ENCODE measurements around the gene ARNT2. TPM values are rescaled to one million over a fixed set of nuclear protein-coding genes. Genes with fewer than 3 reads are reported as not detected.
A peak's percentile ranks its signal among the peaks of the same experiment; 100 is the strongest.

Gene ARNT2
- total RNA-seq, 5 donors from 2014 or later (not counting 1 experiment from before 2014, with no cell fraction given) = 0.18 TPM; not detected in 4

- ChIA-PET POLR2A (no interaction called here), CTCF (no interaction called here)
- ATAC-seq (replicated peaks in 1 of 4) (no peak), DNase-seq (no peak)
- Histone ChIP-seq H3K27me3 (replicated peaks in 1 of 2; ENCODE audit: control insufficient read depth in 2 of 2, extremely low read depth in 1 of 2, insufficient read depth in 2 of 2, low read length in 1 of 2) (peaks cover 1 to 27% of the 10 kb centered on the region in 2 experiments), H3K4me3 (ENCODE audit: control insufficient read depth in 1 of 2, extremely low read depth in 1 of 2, low read length in 1 of 2) (no peak overlapping the region), H3K27ac (ENCODE audit: low read length) (no peak overlapping the region), H3K36me3 (ENCODE audit: control insufficient read depth in 2 of 2, extremely low read depth in 1 of 2, insufficient read depth in 1 of 2, low read length in 1 of 2) (no peaks in the 10 kb centered on the region), H3K4me1 (ENCODE audit: control insufficient read depth in 1 of 2, extremely low read depth in 1 of 2, insufficient read depth in 2 of 2, low read length in 2 of 2) (no peaks in the 10 kb centered on the region), H3K9me3 (no peaks in the 10 kb centered on the region)
- H3K4me3 Mint-ChIP-seq = no peak overlapping the region
- H3K36me3 Mint-ChIP-seq = no peaks in the 10 kb centered on the region
- H3K9me3 Mint-ChIP-seq = no peaks in the 10 kb centered on the region
- WGBS (ENCODE audit: insufficient coverage) = no CpG with 5 or more reads among the region's 4 CpGs
- H3K27me3 Mint-ChIP-seq = peaks cover 22 to 23% of the 10 kb centered on the region in 2 donors
- H3K27ac Mint-ChIP-seq = no peak overlapping the region
- H3K4me1 Mint-ChIP-seq = no peaks in the 10 kb centered on the region
Measured at GRCh38 chr15:80416702-80417101, 12.5 kb downstream of the ARNT2 start.

- Mint-ChIP-seq H3K4me1 (no peaks in the 10 kb centered on the region), H3K27ac (no peak overlapping the region), H3K4me3 (no peak overlapping the region), H3K9me3 (no peaks in the 10 kb centered on the region), H3K27me3 (peaks cover 16 to 19% of the 10 kb centered on the region in 2 donors), H3K36me3 (no peaks in the 10 kb centered on the region)
- WGBS (ENCODE audit: insufficient coverage) = 44% methylated on average over 5 of the region's 10 CpGs
- DNase-seq (peak in 1 of 35 experiments; percentile 3), ATAC-seq (replicated peaks in 1 of 4) (no peak)
- POLR2A ChIA-PET = no interaction called here
- H3K4me3 ChIP-seq (ENCODE audit: control insufficient read depth in 1 of 2, extremely low read depth in 1 of 2, low read length in 1 of 2) = no peak overlapping the region
- CTCF ChIA-PET = no interaction called here
- H3K9me3 ChIP-seq = no peaks in the 10 kb centered on the region
- no peaks in the 10 kb centered on the region for H3K4me1 ChIP-seq (ENCODE audit: control insufficient read depth in 1 of 2, extremely low read depth in 1 of 2, insufficient read depth in 2 of 2, low read length in 2 of 2)
- peaks cover 0 to 19% of the 10 kb centered on the region in 2 experiments for H3K27me3 ChIP-seq (replicated peaks in 1 of 2; ENCODE audit: control insufficient read depth in 2 of 2, extremely low read depth in 1 of 2, insufficient read depth in 2 of 2, low read length in 1 of 2)
- no peak overlapping the region for H3K27ac ChIP-seq (ENCODE audit: low read length)
- H3K36me3 ChIP-seq (ENCODE audit: control insufficient read depth in 2 of 2, extremely low read depth in 1 of 2, insufficient read depth in 1 of 2, low read length in 1 of 2) = no peaks in the 10 kb centered on the region
Measured at GRCh38 chr15:80418892-80419537, 14.8 kb downstream of the ARNT2 start.

DNA sequence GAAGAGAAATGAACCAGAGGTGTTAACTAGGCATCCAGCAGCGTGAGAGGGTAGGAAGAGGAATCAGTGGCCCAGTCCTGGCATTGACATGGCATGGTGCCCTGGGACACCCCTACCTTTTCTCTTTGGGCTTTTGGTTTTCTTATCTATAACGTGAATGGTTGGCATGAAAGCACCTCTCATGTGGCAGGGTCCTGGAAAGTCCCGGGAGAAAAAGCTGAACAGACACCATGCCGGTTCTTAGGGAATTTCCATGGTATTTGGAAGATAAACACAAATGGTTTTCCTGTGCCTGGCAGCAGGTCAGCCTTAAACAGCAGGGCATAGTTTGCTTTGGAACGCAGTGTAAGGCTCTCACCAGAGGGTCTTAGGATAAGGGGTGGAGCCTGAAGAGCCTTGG lies 15.4 kb downstream of the ARNT2 start:
- Mint-ChIP-seq H3K4me3 (no peak overlapping the region), H3K9me3 (no peaks in the 10 kb centered on the region), H3K27me3 (peaks cover 16 to 19% of the 10 kb centered on the region in 2 donors), H3K36me3 (no peaks in the 10 kb centered on the region), H3K4me1 (no peaks in the 10 kb centered on the region), H3K27ac (no peak overlapping the region)
- ChIA-PET CTCF (no interaction called here), POLR2A (no interaction called here)
- no peak for DNase-seq
- no peaks in the 10 kb centered on the region for H3K36me3 ChIP-seq (ENCODE audit: control insufficient read depth in 2 of 2, extremely low read depth in 1 of 2, insufficient read depth in 1 of 2, low read length in 1 of 2)
- H3K27me3 ChIP-seq (replicated peaks in 1 of 2; ENCODE audit: control insufficient read depth in 2 of 2, extremely low read depth in 1 of 2, insufficient read depth in 2 of 2, low read length in 1 of 2) = peaks cover 0 to 19% of the 10 kb centered on the region in 2 experiments
- no peaks in the 10 kb centered on the region for H3K9me3 ChIP-seq
- WGBS (ENCODE audit: insufficient coverage) = 84% methylated on average over 3 of the region's 5 CpGs
- no peak overlapping the region for H3K4me3 ChIP-seq (ENCODE audit: control insufficient read depth in 1 of 2, extremely low read depth in 1 of 2, low read length in 1 of 2)
- H3K27ac ChIP-seq (ENCODE audit: low read length) = no peak overlapping the region
- H3K4me1 ChIP-seq (ENCODE audit: control insufficient read depth in 1 of 2, extremely low read depth in 1 of 2, insufficient read depth in 2 of 2, low read length in 2 of 2) = no peaks in the 10 kb centered on the region
- no peak for ATAC-seq (replicated peaks in 1 of 4)

GRCh38 chr15:80420658-80421057 lies 16.5 kb downstream of the ARNT2 start:
- Histone ChIP-seq H3K27me3 (replicated peaks in 1 of 2; ENCODE audit: control insufficient read depth in 2 of 2, extremely low read depth in 1 of 2, insufficient read depth in 2 of 2, low read length in 1 of 2) (peaks cover 0 to 19% of the 10 kb centered on the region in 2 experiments), H3K27ac (ENCODE audit: low read length) (no peak overlapping the region), H3K9me3 (no peaks in the 10 kb centered on the region), H3K36me3 (ENCODE audit: control insufficient read depth in 2 of 2, extremely low read depth in 1 of 2, insufficient read depth in 1 of 2, low read length in 1 of 2) (no peaks in the 10 kb centered on the region), H3K4me3 (ENCODE audit: control insufficient read depth in 1 of 2, extremely low read depth in 1 of 2, low read length in 1 of 2) (no peak overlapping the region), H3K4me1 (ENCODE audit: control insufficient read depth in 1 of 2, extremely low read depth in 1 of 2, insufficient read depth in 2 of 2, low read length in 2 of 2) (no peaks in the 10 kb centered on the region)
- Mint-ChIP-seq H3K9me3 (no peaks in the 10 kb centered on the region), H3K27ac (no peak overlapping the region), H3K4me1 (no peaks in the 10 kb centered on the region), H3K4me3 (no peak overlapping the region), H3K36me3 (no peaks in the 10 kb centered on the region), H3K27me3 (peaks cover 13 to 21% of the 10 kb centered on the region in 2 donors)
- ChIA-PET POLR2A (no interaction called here), CTCF (interaction anchor here in 1 of 2 donors (0.6 kb wide), 1 partner anchor 385 kb away, joined by 3 read pairs; no protein-coding TSS in a partner anchor)
- DNase-seq = no peak
- no peak for ATAC-seq (replicated peaks in 1 of 4)
- no CpG with 5 or more reads among the region's 2 CpGs for WGBS (ENCODE audit: insufficient coverage)

DNA sequence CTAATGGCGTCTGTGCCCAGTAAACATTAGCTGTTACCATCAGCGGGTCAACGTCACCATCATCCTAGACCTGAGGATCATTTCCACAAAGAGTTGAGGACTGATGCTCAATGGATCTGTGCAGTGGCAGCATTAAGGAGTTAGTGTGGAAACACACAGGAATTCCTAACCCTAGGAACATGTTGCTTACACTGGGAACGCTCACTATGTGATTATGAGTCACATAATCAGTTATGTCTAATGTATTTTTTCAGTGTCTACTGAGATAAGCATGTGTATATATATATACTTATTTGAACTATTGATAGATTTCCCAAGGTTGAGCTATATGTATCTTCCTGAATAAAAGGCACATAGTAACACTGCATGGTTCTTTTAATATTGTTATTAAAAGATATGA lies 19.0 kb downstream of the ARNT2 start:
- Histone ChIP-seq H3K4me3 (ENCODE audit: control insufficient read depth in 1 of 2, extremely low read depth in 1 of 2, low read length in 1 of 2) (no peak overlapping the region), H3K27ac (ENCODE audit: low read length) (no peak overlapping the region), H3K4me1 (ENCODE audit: control insufficient read depth in 1 of 2, extremely low read depth in 1 of 2, insufficient read depth in 2 of 2, low read length in 2 of 2) (no peaks in the 10 kb centered on the region), H3K36me3 (ENCODE audit: control insufficient read depth in 2 of 2, extremely low read depth in 1 of 2, insufficient read depth in 1 of 2, low read length in 1 of 2) (no peaks in the 10 kb centered on the region), H3K9me3 (no peaks in the 10 kb centered on the region), H3K27me3 (replicated peaks in 1 of 2; ENCODE audit: control insufficient read depth in 2 of 2, extremely low read depth in 1 of 2, insufficient read depth in 2 of 2, low read length in 1 of 2) (peaks cover 0 to 13% of the 10 kb centered on the region in 2 experiments)
- Mint-ChIP-seq H3K4me1 (no peaks in the 10 kb centered on the region), H3K36me3 (no peaks in the 10 kb centered on the region), H3K9me3 (no peaks in the 10 kb centered on the region), H3K27ac (no peak overlapping the region), H3K4me3 (no peak overlapping the region), H3K27me3 (peaks cover 9 to 16% of the 10 kb centered on the region in 2 donors)
- ATAC-seq (replicated peaks in 1 of 4) (no peak), DNase-seq (no peak)
- 80% methylated on average over 1 of the region's 4 CpGs for WGBS (ENCODE audit: insufficient coverage)
- ChIA-PET POLR2A (no interaction called here), CTCF (no interaction called here)

- POLR2A ChIA-PET = no interaction called here
- Histone ChIP-seq H3K4me3 (ENCODE audit: control insufficient read depth in 1 of 2, extremely low read depth in 1 of 2, low read length in 1 of 2) (no peak overlapping the region), H3K4me1 (ENCODE audit: control insufficient read depth in 1 of 2, extremely low read depth in 1 of 2, insufficient read depth in 2 of 2, low read length in 2 of 2) (no peaks in the 10 kb centered on the region), H3K9me3 (no peaks in the 10 kb centered on the region), H3K27ac (ENCODE audit: low read length) (no peak overlapping the region), H3K27me3 (replicated peaks in 1 of 2; ENCODE audit: control insufficient read depth in 2 of 2, extremely low read depth in 1 of 2, insufficient read depth in 2 of 2, low read length in 1 of 2) (peaks cover 0 to 4% of the 10 kb centered on the region in 2 experiments), H3K36me3 (ENCODE audit: control insufficient read depth in 2 of 2, extremely low read depth in 1 of 2, insufficient read depth in 1 of 2, low read length in 1 of 2) (no peaks in the 10 kb centered on the region)
- no peak for ATAC-seq (replicated peaks in 1 of 4)
- Mint-ChIP-seq H3K36me3 (no peaks in the 10 kb centered on the region), H3K4me3 (no peak overlapping the region), H3K27me3 (peaks cover under 1 to 5% of the 10 kb centered on the region in 2 donors), H3K9me3 (no peaks in the 10 kb centered on the region), H3K27ac (no peak overlapping the region), H3K4me1 (no peaks in the 10 kb centered on the region)
- 100% methylated on average over 1 of the region's 2 CpGs for WGBS (ENCODE audit: insufficient coverage)
- DNase-seq = no peak
- CTCF ChIA-PET = no interaction called here
Measured at GRCh38 chr15:80424381-80424780, 20.2 kb downstream of the ARNT2 start.

- no peak overlapping the region for H3K27ac Mint-ChIP-seq
- ChIA-PET POLR2A (no interaction called here), CTCF (no interaction called here)
- DNase-seq = no peak
- no peaks in the 10 kb centered on the region for H3K4me1 Mint-ChIP-seq
- H3K27me3 Mint-ChIP-seq = peaks cover 8 to 9% of the 10 kb centered on the region in 2 donors
- Histone ChIP-seq H3K27me3 (replicated peaks in 1 of 2; ENCODE audit: control insufficient read depth in 2 of 2, extremely low read depth in 1 of 2, insufficient read depth in 2 of 2, low read length in 1 of 2) (peaks cover 0 to 17% of the 10 kb centered on the region in 2 experiments), H3K27ac (ENCODE audit: low read length) (no peak overlapping the region), H3K4me1 (ENCODE audit: control insufficient read depth in 1 of 2, extremely low read depth in 1 of 2, insufficient read depth in 2 of 2, low read length in 2 of 2) (no peaks in the 10 kb centered on the region), H3K4me3 (ENCODE audit: control insufficient read depth in 1 of 2, extremely low read depth in 1 of 2, low read length in 1 of 2) (no peak overlapping the region), H3K36me3 (ENCODE audit: control insufficient read depth in 2 of 2, extremely low read depth in 1 of 2, insufficient read depth in 1 of 2, low read length in 1 of 2) (no peaks in the 10 kb centered on the region), H3K9me3 (no peaks in the 10 kb centered on the region)
- H3K9me3 Mint-ChIP-seq = no peaks in the 10 kb centered on the region
- no peak for ATAC-seq (replicated peaks in 1 of 4)
- no peaks in the 10 kb centered on the region for H3K36me3 Mint-ChIP-seq
- no peak overlapping the region for H3K4me3 Mint-ChIP-seq
- WGBS (ENCODE audit: insufficient coverage) = no CpG with 5 or more reads among the region's 3 CpGs
Measured at GRCh38 chr15:80426316-80426715, 22.1 kb downstream of the ARNT2 start.
